PFSK-1 (cell line): ENCODE results near the gene SCN2A.

Experiments used
- FOXP2 ChIP-seq: optimal IDR thresholded peaks from 2 replicates; pipeline ENCODE3; 2011; ENCODE audit warnings: borderline replicate concordance, control low read depth, inconsistent platforms; ENCODE audit not compliant: insufficient read depth; ENCODE audit errors: extremely low read length, extremely low read depth
- POLR2AphosphoS5 ChIP-seq: IDR thresholded peaks from 2 replicates; pipeline ENCODE4 v1.6.1; 2012; ENCODE audit warnings: low read depth, mild to moderate bottlenecking, control low read depth, low read length, moderate library complexity
- SIN3A ChIP-seq: IDR thresholded peaks from 2 replicates; pipeline ENCODE4 v1.6.1; 2012; ENCODE audit warnings: mild to moderate bottlenecking, low read length, moderate library complexity, borderline replicate concordance; ENCODE audit not compliant: insufficient read depth
- TAF1 ChIP-seq: IDR thresholded peaks from 2 replicates; pipeline ENCODE4 v1.6.1; 2012; ENCODE audit warnings: low read length, control low read depth, borderline replicate concordance; ENCODE audit not compliant: insufficient read depth
- TF ChIP-seq, protein P1 (sequence below), 2 experiments: IDR thresholded peaks; 2 replicates each; pipeline versions ENCODE4 v1.6.1 to v1.8.0; 2011 to 2012; ENCODE audit warnings: low read depth in 2 of 2, low read length in 2 of 2, control low read depth in 1 of 2, inconsistent platforms in 1 of 2, mild to moderate bottlenecking in 1 of 2, moderate library complexity in 1 of 2; ENCODE audit not compliant: insufficient read depth in 1 of 2

SCN2A gene

DNA sequence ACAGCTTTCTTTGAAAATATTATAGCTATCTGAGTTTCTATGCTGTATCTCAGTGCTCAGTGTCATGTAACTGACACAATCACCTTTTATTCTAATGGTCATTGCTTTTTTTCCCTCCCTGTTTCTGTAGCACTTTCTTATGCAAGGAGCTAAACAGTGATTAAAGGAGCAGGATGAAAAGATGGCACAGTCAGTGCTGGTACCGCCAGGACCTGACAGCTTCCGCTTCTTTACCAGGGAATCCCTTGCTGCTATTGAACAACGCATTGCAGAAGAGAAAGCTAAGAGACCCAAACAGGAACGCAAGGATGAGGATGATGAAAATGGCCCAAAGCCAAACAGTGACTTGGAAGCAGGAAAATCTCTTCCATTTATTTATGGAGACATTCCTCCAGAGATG, 56.4 kb downstream of the SCN2A start:
- TF ChIP-seq SIN3A (no peak), TAF1 (no peak), FOXP2 (no peak), POLR2AphosphoS5 (no peak)
- TF ChIP-seq, protein P1, sequence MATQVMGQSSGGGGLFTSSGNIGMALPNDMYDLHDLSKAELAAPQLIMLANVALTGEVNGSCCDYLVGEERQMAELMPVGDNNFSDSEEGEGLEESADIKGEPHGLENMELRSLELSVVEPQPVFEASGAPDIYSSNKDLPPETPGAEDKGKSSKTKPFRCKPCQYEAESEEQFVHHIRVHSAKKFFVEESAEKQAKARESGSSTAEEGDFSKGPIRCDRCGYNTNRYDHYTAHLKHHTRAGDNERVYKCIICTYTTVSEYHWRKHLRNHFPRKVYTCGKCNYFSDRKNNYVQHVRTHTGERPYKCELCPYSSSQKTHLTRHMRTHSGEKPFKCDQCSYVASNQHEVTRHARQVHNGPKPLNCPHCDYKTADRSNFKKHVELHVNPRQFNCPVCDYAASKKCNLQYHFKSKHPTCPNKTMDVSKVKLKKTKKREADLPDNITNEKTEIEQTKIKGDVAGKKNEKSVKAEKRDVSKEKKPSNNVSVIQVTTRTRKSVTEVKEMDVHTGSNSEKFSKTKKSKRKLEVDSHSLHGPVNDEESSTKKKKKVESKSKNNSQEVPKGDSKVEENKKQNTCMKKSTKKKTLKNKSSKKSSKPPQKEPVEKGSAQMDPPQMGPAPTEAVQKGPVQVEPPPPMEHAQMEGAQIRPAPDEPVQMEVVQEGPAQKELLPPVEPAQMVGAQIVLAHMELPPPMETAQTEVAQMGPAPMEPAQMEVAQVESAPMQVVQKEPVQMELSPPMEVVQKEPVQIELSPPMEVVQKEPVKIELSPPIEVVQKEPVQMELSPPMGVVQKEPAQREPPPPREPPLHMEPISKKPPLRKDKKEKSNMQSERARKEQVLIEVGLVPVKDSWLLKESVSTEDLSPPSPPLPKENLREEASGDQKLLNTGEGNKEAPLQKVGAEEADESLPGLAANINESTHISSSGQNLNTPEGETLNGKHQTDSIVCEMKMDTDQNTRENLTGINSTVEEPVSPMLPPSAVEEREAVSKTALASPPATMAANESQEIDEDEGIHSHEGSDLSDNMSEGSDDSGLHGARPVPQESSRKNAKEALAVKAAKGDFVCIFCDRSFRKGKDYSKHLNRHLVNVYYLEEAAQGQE (IDR thresholded peaks at IDR 0.05; ENCODE audit: insufficient read depth in 1 of 2, low read depth in 2 of 2, low read length in 2 of 2), result no peak

DNA sequence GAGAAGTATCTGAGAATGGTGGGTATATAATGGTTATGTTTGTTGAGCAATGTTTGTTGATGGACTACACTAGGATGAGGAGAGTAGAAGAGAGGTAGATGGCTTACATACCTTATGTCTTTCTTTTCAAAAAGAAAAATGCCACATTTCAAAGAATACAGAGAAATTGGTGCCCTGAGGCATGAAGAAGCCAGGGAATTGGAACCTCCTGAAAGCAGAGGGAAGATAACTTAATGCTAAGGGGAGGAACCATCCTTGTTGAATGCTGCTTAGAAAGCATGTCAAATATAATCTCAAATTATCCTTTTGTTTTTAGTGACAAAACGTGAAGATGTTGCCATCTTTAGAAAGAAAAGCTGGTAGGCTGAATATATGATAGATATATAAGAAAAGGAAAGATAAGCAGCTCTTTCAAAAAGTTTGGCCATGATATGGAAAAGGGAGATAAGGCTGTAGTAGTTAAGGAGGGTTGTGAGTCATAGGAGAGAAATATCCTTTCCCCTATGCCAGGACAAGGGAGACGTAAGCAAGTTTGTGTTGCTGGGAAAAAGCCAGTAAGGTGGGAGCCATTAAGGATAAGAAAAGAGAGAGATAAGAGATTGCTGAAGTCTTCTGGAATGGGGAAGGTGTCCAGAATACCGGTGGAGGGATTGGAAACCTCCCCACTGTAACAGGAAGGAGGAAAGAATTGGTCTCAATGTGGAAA, 66.3 kb downstream of the SCN2A start:
- no peak for TF ChIP-seq FOXP2
- TF ChIP-seq, protein P1 (IDR thresholded peaks at IDR 0.05; ENCODE audit: insufficient read depth in 1 of 2, low read depth in 2 of 2, low read length in 2 of 2), result no peak

DNA sequence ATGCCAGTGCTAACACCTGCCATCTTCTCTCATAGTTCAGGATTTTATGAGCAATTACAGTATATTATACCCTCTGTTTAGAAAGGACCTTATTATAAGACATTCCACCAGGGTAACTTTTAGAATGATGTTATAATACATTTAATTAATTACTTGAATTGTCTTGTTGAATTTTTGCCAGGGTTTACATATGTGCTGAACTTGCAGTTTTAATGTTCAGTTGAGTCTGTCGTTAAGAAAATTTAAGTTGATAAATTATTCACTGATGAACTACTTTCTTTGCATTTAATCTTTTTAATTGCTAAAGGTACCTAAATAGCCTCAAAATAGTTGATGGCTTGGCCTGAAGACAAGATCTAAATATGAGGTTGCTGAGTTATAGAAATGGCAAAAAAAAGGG, 68.1 kb downstream of the SCN2A start:
- no peak for TF ChIP-seq POLR2AphosphoS5
- TF ChIP-seq SIN3A, result no peak
- TF ChIP-seq TAF1, result no peak
- no peak for TF ChIP-seq FOXP2
- TF ChIP-seq, protein P1 (IDR thresholded peaks at IDR 0.05; ENCODE audit: insufficient read depth in 1 of 2, low read depth in 2 of 2, low read length in 2 of 2), result no peak

DNA sequence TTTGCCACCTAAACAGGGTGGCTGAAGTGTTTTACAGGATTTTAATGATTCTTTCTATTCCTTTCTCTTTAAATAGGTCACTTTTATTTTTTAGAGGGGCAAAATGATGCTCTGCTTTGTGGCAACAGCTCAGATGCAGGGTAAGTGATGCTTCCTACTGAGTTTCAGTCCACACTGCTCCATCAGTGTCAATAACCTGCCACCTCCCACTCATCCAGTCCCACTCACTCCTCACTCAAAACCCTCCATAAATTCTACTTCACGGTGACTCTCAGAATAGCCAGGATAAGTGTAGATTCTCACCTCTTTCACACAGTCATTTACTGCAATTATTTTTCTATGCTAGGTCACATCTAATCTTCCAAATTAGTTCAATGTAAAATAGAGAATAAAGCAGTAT, 72.7 kb downstream of the SCN2A start:
- no peak for TF ChIP-seq POLR2AphosphoS5
- no peak for TF ChIP-seq FOXP2
- TF ChIP-seq SIN3A, result no peak
- TF ChIP-seq, protein P1 (IDR thresholded peaks at IDR 0.05; ENCODE audit: insufficient read depth in 1 of 2, low read depth in 2 of 2, low read length in 2 of 2), result no peak
- no peak for TF ChIP-seq TAF1

DNA sequence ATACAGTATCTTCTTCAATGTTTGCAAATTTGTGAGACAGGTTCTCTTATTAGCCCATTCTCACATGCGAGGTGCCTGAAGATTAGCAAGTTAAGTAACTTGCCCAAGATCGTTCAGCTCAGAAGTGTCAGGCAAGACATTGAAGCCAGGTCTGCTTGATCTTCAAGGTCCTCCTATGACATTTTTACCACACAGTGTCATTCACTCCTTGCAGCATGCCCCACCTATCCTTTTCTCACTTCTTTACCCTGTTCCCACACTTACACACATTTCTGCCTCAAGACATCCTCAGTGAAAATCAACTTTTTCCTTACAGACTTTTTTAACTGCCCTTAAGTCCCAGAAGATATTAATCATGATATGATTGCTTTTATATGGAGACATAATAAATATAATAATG, 73.8 kb downstream of the SCN2A start:
- TF ChIP-seq TAF1, result no peak
- TF ChIP-seq SIN3A, result no peak
